SK-N-SH treated with all-trans-retinoic acid at 6 μM for 48 hours (cell line): Measurements from ENCODE around the gene ADAMTS4.

Experiments used
- PPARA ChIP-seq: fragments of 250-450 bp; sonication (Bioruptor Pico); IDR thresholded peaks from 2 replicates; pipeline ENCODE4 v1.5.0; 2020; ENCODE audit warnings: mild to moderate bottlenecking, borderline replicate concordance
- TSHZ2 ChIP-seq: fragments of 250-450 bp; sonication (Bioruptor Pico); IDR thresholded peaks from 2 replicates; pipeline ENCODE4 v1.5.0; 2020; ENCODE audit warnings: mild to moderate bottlenecking, moderate library complexity
- ZFP30 ChIP-seq: fragments of 450-650 bp; formaldehyde crosslinking; IDR thresholded peaks from 2 replicates; pipeline ENCODE4 v1.5.0; 2022; ENCODE audit warnings: mild to moderate bottlenecking, moderate library complexity
- TF ChIP-seq, protein P1 (sequence below): fragments of 250-450 bp; sonication (Bioruptor Pico); IDR thresholded peaks from 2 replicates; pipeline ENCODE4 v1.8.0; 2020; ENCODE audit warnings: mild to moderate bottlenecking, moderate library complexity, borderline replicate concordance

DNA sequence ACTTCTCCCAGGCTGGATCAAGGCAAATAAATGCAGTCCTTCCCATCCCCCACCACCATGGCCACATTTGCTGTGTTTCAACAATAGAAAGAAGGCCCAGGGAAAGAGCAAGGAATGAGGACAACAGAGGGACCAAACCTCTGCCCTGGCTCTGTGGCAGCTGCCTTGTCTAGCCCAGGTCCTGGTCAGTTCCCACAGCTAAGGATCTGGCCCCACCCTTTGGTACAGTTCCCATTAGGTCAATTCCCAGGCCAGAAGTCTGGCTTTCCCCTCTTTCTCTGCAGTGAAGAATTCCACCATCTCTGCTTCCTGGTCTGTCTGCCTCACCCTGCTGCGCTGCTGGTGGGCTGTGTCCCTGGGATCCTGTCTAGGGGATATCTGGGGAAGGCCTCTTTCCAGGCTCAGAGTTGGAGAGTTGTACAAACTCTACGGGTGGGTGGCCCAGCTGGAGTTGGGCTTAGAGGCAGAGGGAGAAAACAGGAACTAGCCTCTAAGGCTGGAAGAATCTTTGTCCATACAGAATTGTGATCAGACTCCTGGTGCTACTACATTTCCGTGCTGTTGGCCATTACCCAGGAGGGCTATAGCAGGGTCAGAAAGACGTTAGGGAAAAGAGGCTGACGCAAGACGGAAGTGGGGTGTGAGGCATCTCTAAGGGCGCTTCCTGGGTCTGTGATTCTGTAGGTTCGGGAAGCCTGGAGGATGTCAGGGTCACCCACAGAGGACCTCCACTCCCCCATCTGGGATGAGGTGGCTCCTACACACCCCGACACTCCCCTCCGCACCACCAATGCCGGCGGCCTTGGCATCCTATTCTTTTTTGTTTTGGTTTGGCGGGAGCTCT, 2.4 kb upstream of the ADAMTS4 start:
- TF ChIP-seq PPARA (CRISPR knock-in tag), result no peak
- TF ChIP-seq, protein P1, sequence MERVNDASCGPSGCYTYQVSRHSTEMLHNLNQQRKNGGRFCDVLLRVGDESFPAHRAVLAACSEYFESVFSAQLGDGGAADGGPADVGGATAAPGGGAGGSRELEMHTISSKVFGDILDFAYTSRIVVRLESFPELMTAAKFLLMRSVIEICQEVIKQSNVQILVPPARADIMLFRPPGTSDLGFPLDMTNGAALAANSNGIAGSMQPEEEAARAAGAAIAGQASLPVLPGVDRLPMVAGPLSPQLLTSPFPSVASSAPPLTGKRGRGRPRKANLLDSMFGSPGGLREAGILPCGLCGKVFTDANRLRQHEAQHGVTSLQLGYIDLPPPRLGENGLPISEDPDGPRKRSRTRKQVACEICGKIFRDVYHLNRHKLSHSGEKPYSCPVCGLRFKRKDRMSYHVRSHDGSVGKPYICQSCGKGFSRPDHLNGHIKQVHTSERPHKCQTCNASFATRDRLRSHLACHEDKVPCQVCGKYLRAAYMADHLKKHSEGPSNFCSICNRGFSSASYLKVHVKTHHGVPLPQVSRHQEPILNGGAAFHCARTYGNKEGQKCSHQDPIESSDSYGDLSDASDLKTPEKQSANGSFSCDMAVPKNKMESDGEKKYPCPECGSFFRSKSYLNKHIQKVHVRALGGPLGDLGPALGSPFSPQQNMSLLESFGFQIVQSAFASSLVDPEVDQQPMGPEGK (CRISPR knock-in tag), result no peak
- no peak for TF ChIP-seq TSHZ2
- no peak for TF ChIP-seq ZFP30 (CRISPR knock-in tag)
